ENCODE measurements around the gene GMDS. TPM values are rescaled to one million over a fixed set of nuclear protein-coding genes. Genes with fewer than 3 reads are reported as not detected.

Gene GMDS
- total RNA-seq, 3 donors from 2014 or later (not counting 1 experiment from before 2014, with no cell fraction given), result 23.6 to 31.0 (median 26.4) TPM

GRCh38 chr6:1602049-1602713 is 643.2 kb downstream of the GMDS start:
- intact Hi-C loops (cut with micrococcal nuclease), result no loop called here
- Mint-ChIP-seq H3K4me1 (peaks cover 12 to 16% of the 10 kb centered on the region in 2 donors), H3K4me3 (no peak overlapping the region), H3K36me3 (no peaks in the 10 kb centered on the region), H3K27ac (no peak overlapping the region), H3K27me3 (ENCODE audit: low read depth in 2 of 2) (peaks cover 76 to 77% of the 10 kb centered on the region in 2 donors), H3K9me3 (no peaks in the 10 kb centered on the region)
- ATAC-seq (no peak), DNase-seq (no peak)
- H3K27me3 ChIP-seq (ENCODE audit: control insufficient read depth, insufficient read depth, low read length), result peaks cover 53% of the 10 kb centered on the region
- H3K4me1 ChIP-seq (ENCODE audit: control insufficient read depth, insufficient read depth, low read length), result peaks cover 23% of the 10 kb centered on the region
- no peak overlapping the region for H3K4me3 ChIP-seq (ENCODE audit: low read length)
- no peaks in the 10 kb centered on the region for H3K36me3 ChIP-seq (ENCODE audit: control insufficient read depth, insufficient read depth, low read length)
- H3K9me3 ChIP-seq (ENCODE audit: control insufficient read depth, insufficient read depth, low read length), result no peaks in the 10 kb centered on the region
- 93% methylated on average over 10 of the region's 10 CpGs for WGBS (ENCODE audit: insufficient coverage)
- H3K27ac ChIP-seq (ENCODE audit: low read length), result no peak overlapping the region
- no peak for TF ChIP-seq CTCF (IDR thresholded peaks at IDR 0.05)

- intact Hi-C loops (cut with micrococcal nuclease), result no loop called here
- DNase-seq (no peak), ATAC-seq (no peak)
- Mint-ChIP-seq H3K27me3 (ENCODE audit: low read depth in 2 of 2) (peaks cover 75 to 76% of the 10 kb centered on the region in 2 donors), H3K4me1 (peaks cover 10 to 11% of the 10 kb centered on the region in 2 donors), H3K4me3 (no peak overlapping the region), H3K9me3 (no peaks in the 10 kb centered on the region), H3K36me3 (no peaks in the 10 kb centered on the region), H3K27ac (no peak overlapping the region)
- no peak overlapping the region for H3K4me3 ChIP-seq (ENCODE audit: low read length)
- no peak overlapping the region for H3K27ac ChIP-seq (ENCODE audit: low read length)
- no peaks in the 10 kb centered on the region for H3K36me3 ChIP-seq (ENCODE audit: control insufficient read depth, insufficient read depth, low read length)
- H3K27me3 ChIP-seq (ENCODE audit: control insufficient read depth, insufficient read depth, low read length), result peaks cover 48% of the 10 kb centered on the region
- no peaks in the 10 kb centered on the region for H3K9me3 ChIP-seq (ENCODE audit: control insufficient read depth, insufficient read depth, low read length)
- H3K4me1 ChIP-seq (ENCODE audit: control insufficient read depth, insufficient read depth, low read length), result peaks cover 18% of the 10 kb centered on the region
- TF ChIP-seq CTCF (IDR thresholded peaks at IDR 0.05), result no peak
- WGBS (ENCODE audit: insufficient coverage), result 26% methylated on average over 58 of the region's 60 CpGs
Measured at GRCh38 chr6:1601158-1602048, 644.0 kb downstream of the GMDS start.

- no peak overlapping the region for H3K27ac Mint-ChIP-seq
- H3K4me1 Mint-ChIP-seq, result peaks cover 9 to 10% of the 10 kb centered on the region in 2 donors
- intact Hi-C loops (cut with micrococcal nuclease), result no loop called here
- peaks cover 24% of the 10 kb centered on the region for H3K4me1 ChIP-seq (ENCODE audit: control insufficient read depth, insufficient read depth, low read length)
- no peak for TF ChIP-seq CTCF (IDR thresholded peaks at IDR 0.05)
- DNase-seq (no peak), ATAC-seq (no peak)
- H3K36me3 ChIP-seq (ENCODE audit: control insufficient read depth, insufficient read depth, low read length), result no peaks in the 10 kb centered on the region
- 74% methylated on average over 13 of the region's 15 CpGs for WGBS (ENCODE audit: insufficient coverage)
- H3K27me3 ChIP-seq (ENCODE audit: control insufficient read depth, insufficient read depth, low read length), result peaks cover 41% of the 10 kb centered on the region
- H3K27me3 Mint-ChIP-seq (ENCODE audit: low read depth in 2 of 2), result peaks cover 75 to 76% of the 10 kb centered on the region in 2 donors
- no peaks in the 10 kb centered on the region for H3K9me3 Mint-ChIP-seq
- H3K9me3 ChIP-seq (ENCODE audit: control insufficient read depth, insufficient read depth, low read length), result no peaks in the 10 kb centered on the region
- H3K4me3 ChIP-seq (ENCODE audit: low read length), result no peak overlapping the region
- H3K27ac ChIP-seq (ENCODE audit: low read length), result no peak overlapping the region
- no peak overlapping the region for H3K4me3 Mint-ChIP-seq
- H3K36me3 Mint-ChIP-seq, result no peaks in the 10 kb centered on the region
Measured at GRCh38 chr6:1600764-1601157, 644.6 kb downstream of the GMDS start.
